Spleen (tissue), 7 donors: Measurements from ENCODE around the gene ARF1.

ENCODE experiments used
- CTCF ChIP-seq, 11 experiments: fragments of 200-600 bp in 7 of 11; fragments of 450-650 bp in 4 of 11; sonication (generic) in 4 of 11; IDR thresholded peaks in 8 of 11; conservative IDR thresholded peaks in 3 of 11; 1 replicate in 7 of 11; 2 replicates in 4 of 11; pipeline versions ENCODE4 v1.4.0 to v1.8.0; 2016 to 2021; ENCODE audit warnings: antibody characterized with exemption in 11 of 11, inconsistent platforms in 4 of 11, mild to moderate bottlenecking in 1 of 11
- POLR2A ChIP-seq, 3 donors: fragments of 450-650 bp; IDR thresholded peaks; one replicate each; pipeline ENCODE4 v1.5.1; 2017; ENCODE audit warnings: antibody characterized with exemption in 3 of 3, mild to moderate bottlenecking in 1 of 3
- POLR2AphosphoS5 ChIP-seq, 3 donors: sonication (generic); formaldehyde crosslinking; IDR thresholded peaks; one replicate each; pipeline ENCODE4 v1.5.1; 2017; ENCODE audit warnings: antibody characterized with exemption in 3 of 3
- donor health status: DM: no; HTN: no; CAD: no; lungs with moderate emphysema.
- donor health status: DM: no; HTN: no; CAD: no.
- donor health status: DM: no; HTN: no; CAD: no.

- TF ChIP-seq CTCF (IDR thresholded peaks at IDR 0.05 in 8 of 11, conservative IDR thresholded peaks at IDR 0.05 in 3 of 11): no peak
- TF ChIP-seq POLR2A (IDR thresholded peaks at IDR 0.05): no peak
- no peak for TF ChIP-seq POLR2AphosphoS5 (IDR thresholded peaks at IDR 0.05)
Measured at GRCh38 chr1:228062085-228062791, 20.3 kb upstream of the ARF1 start.
